HepG2 (cell line): ENCODE measurements around the gene AGO4. TPM values are rescaled to one million over a fixed set of nuclear protein-coding genes. Genes with fewer than 3 reads are reported as not detected.

Experiments
- ATAC-seq: fragments of 200-7000 bp; cut with Tn5 transposase; 3 replicates; pipeline ENCODE4 v1.9.1; 2020; ENCODE audit warnings: mild to moderate bottlenecking, moderate library complexity
- BruUV-seq: library from RNA; stranded (reverse); fragments of 400-500 nt; replicated peaks from 2 replicates; lab custom pipeline; 2021; lab: Mats Ljungman, UMichigan
- CTCF ChIA-PET: fragments of 300-600 bp; formaldehyde crosslinking; extraction: SDS; loops from one replicate; lab custom pipeline; 2021; ENCODE audit warnings: low total read pairs, inconsistent platforms, low intra/inter-chr PET ratio; lab: Yijun Ruan, JAX
- POLR2A ChIA-PET: fragments of 350-600 bp; sonication (Branson Sonifier 250); formaldehyde crosslinking; loops from one replicate; lab custom pipeline; 2020; ENCODE audit warnings: antibody characterized with exemption, inconsistent platforms; lab: Yijun Ruan, JAX
- DNase-seq: peaks from one replicate; pipeline ENCODE4 v3.0.0-alpha.2; 2015; ENCODE audit warnings: low spot score
- FAIRE-seq: peaks from 3 replicates; lab custom pipeline; 2011; peaks lifted over from hg19 to GRCh38; lab: Jason Lieb, UNC
- H2AFZ ChIP-seq: one replicate; pipeline ENCODE4 v1.6.1; 2011; ENCODE audit warnings: low read length, inconsistent platforms
- H3K27ac ChIP-seq: fragments of 300-600 bp; 3 replicates; pipeline ENCODE4 v1.8.0; 2011; ENCODE audit warnings: mixed run types, mild to moderate bottlenecking, mixed read lengths, low read length, inconsistent platforms; ENCODE audit not compliant: insufficient read depth; ENCODE audit errors: extremely low read length
- H3K27me3 ChIP-seq, 2 experiments: fragments of 200-600 bp in 1 of 2; 2 replicates in 1 of 2; 3 replicates in 1 of 2; pipeline versions ENCODE4 v1.6.0 to v1.8.0; 2011; ENCODE audit warnings: low read length in 2 of 2, mild to moderate bottlenecking in 2 of 2, moderate library complexity in 2 of 2, inconsistent platforms in 1 of 2; ENCODE audit not compliant: insufficient read depth in 2 of 2, control insufficient read depth in 1 of 2
- H3K36me3 ChIP-seq, 2 experiments: fragments of 200-600 bp in 1 of 2; replicated peaks in 1 of 2; 2 replicates in 1 of 2; 3 replicates in 1 of 2; pipeline versions ENCODE4 v1.5.1 to v1.8.0; 2011; ENCODE audit warnings: low read length in 2 of 2, inconsistent platforms in 1 of 2; ENCODE audit not compliant: insufficient read depth in 2 of 2, control insufficient read depth in 1 of 2
- H3K4me1 ChIP-seq: 2 replicates; pipeline ENCODE4 v1.5.1; 2012; ENCODE audit warnings: low read length, inconsistent platforms; ENCODE audit not compliant: insufficient read depth
- H3K4me2 ChIP-seq: 2 replicates; pipeline ENCODE4 v1.6.0; 2011; ENCODE audit warnings: low read depth, low read length, inconsistent platforms
- H3K4me3 ChIP-seq, 3 experiments: fragments of 200-600 bp in 1 of 3; sonication (generic), shearing (Covaris generic) in 1 of 3; replicated peaks in 1 of 3; 2 replicates each; pipeline ENCODE4 v1.5.1; 2011 to 2016; ENCODE audit warnings: low read length in 3 of 3, inconsistent platforms in 2 of 3, low read depth in 2 of 3, mild to moderate bottlenecking in 2 of 3, control low read depth in 1 of 3, mixed read lengths in 1 of 3; ENCODE audit not compliant: insufficient read depth in 1 of 3
- H3K79me2 ChIP-seq: one replicate; pipeline ENCODE4 v1.6.1; 2011; ENCODE audit warnings: low read length, inconsistent platforms; ENCODE audit not compliant: insufficient read depth
- H3K9ac ChIP-seq: 2 replicates; pipeline ENCODE4 v1.6.0; 2011; ENCODE audit warnings: mild to moderate bottlenecking, low read depth, low read length, inconsistent platforms; ENCODE audit not compliant: insufficient read depth
- H3K9me3 ChIP-seq: 2 replicates; pipeline ENCODE4 v1.5.1; 2012; ENCODE audit warnings: mild to moderate bottlenecking, low read length
- H4K20me1 ChIP-seq: 2 replicates; pipeline ENCODE4 v1.6.0; 2011; ENCODE audit warnings: inconsistent platforms, mild to moderate bottlenecking, low read length, moderate library complexity; ENCODE audit not compliant: insufficient read depth
- CHCHD3 ChIP-seq: sonication (generic); formaldehyde crosslinking; IDR thresholded peaks from 2 replicates; pipeline ENCODE4 v1.8.0; 2022; ENCODE audit warnings: mild to moderate bottlenecking, missing genetic modification reagents, moderate library complexity
- ELF3 ChIP-seq: IDR thresholded peaks from 2 replicates; pipeline ENCODE4 v1.6.1; 2016; ENCODE audit warnings: missing genetic modification reagents, missing compliant biosample characterization
- GFI1 ChIP-seq: sonication (generic); formaldehyde crosslinking; IDR thresholded peaks from 2 replicates; pipeline ENCODE4 v1.5.0; 2020; ENCODE audit warnings: missing genetic modification reagents, mild to moderate bottlenecking, borderline replicate concordance
- ISX ChIP-seq: sonication (generic); formaldehyde crosslinking; conservative IDR thresholded peaks from 2 replicates; pipeline ENCODE4 v1.5.0; 2020; ENCODE audit warnings: missing genetic modification reagents
- MTA3 ChIP-seq: sonication (generic); formaldehyde crosslinking; IDR thresholded peaks from 2 replicates; pipeline ENCODE4 v1.4.0; 2020; ENCODE audit warnings: missing genetic modification reagents
- NFATC3 ChIP-seq: sonication (generic); formaldehyde crosslinking; IDR thresholded peaks from 2 replicates; pipeline ENCODE4 v1.5.1; 2020; ENCODE audit warnings: mild to moderate bottlenecking, missing genetic modification reagents
- RBFOX2 ChIP-seq: fragments of 200-400 bp; formaldehyde crosslinking; IDR thresholded peaks from 2 replicates; pipeline ENCODE4 v1.6.1; 2017; ENCODE audit warnings: low read depth, mild to moderate bottlenecking, low read length
- ZNF777 ChIP-seq: sonication (generic); formaldehyde crosslinking; IDR thresholded peaks from 2 replicates; pipeline ENCODE4 v1.4.0; 2020; ENCODE audit warnings: missing genetic modification reagents
- ZZZ3 ChIP-seq: sonication (generic); formaldehyde crosslinking; IDR thresholded peaks from 2 replicates; pipeline ENCODE4 v1.4.0; 2020; ENCODE audit warnings: missing genetic modification reagents, mild to moderate bottlenecking, borderline replicate concordance
- WGBS: methylation state at CpG from one replicate; pipeline ENCODE4 v1.1.6; 2017; ENCODE audit warnings: low lambda C conversion rate; 5-methylcytosine and 5-hydroxymethylcytosine counted together
- in situ Hi-C: cut with HindIII; loops from 2 replicates; pipeline ENCODE4 v1.10.0; 2017; ENCODE audit warnings: low pct_unique_long_range_greater_than_20kb; ENCODE audit not compliant: extremely low pct_ligation_motif_present
- intact Hi-C: fragments of 100-400 bp; cut with micrococcal nuclease; formaldehyde crosslinking; loops from one replicate; pipeline ENCODE4 v1.10.0; 2022; ENCODE audit not compliant: unreplicated experiment
- polyA plus RNA-seq, 8 experiments: library from polyadenylated mRNA; depleted of rRNA in 3 of 8; stranded (reverse) in 7 of 8; unstranded in 1 of 8; fragments of >200 nt; fragmentation: Illumina TruSeq in 4 of 8; extraction: Trizol in 4 of 8; gene quantifications; 2 replicates each; pipeline versions ENCODE4 v1.2.1 to v1.2.3, GENCODE V29; 2011 to 2016; ENCODE audit warnings: low read depth in 4 of 8, missing spikeins in 1 of 8, mixed read lengths in 1 of 8; ENCODE audit not compliant: insufficient read depth in 1 of 8
- total RNA-seq, 5 experiments: library from RNA; depleted of rRNA; stranded (reverse); fragments of >200 nt; fragmentation: Illumina TruSeq; extraction: Trizol; gene quantifications; 2 replicates each; pipeline ENCODE4 v1.2.3, GENCODE V29; 2016; ENCODE audit warnings: low read depth in 1 of 5
- TF ChIP-seq, protein P1 (sequence below): sonication (generic); formaldehyde crosslinking; IDR thresholded peaks from 2 replicates; pipeline ENCODE4 v1.9.0; 2021; ENCODE audit warnings: mild to moderate bottlenecking, missing genetic modification reagents
- TF ChIP-seq, protein P2 (sequence below): sonication (generic); formaldehyde crosslinking; IDR thresholded peaks from 2 replicates; pipeline ENCODE4 v1.4.0; 2020; ENCODE audit warnings: missing genetic modification reagents

The AGO4 gene
- total and polyA plus RNA-seq, 2 of the 13 experiments (the other 11 are each of a cell fraction or from before 2014, with no cell fraction given): 6.0 to 13.8 TPM

DNA sequence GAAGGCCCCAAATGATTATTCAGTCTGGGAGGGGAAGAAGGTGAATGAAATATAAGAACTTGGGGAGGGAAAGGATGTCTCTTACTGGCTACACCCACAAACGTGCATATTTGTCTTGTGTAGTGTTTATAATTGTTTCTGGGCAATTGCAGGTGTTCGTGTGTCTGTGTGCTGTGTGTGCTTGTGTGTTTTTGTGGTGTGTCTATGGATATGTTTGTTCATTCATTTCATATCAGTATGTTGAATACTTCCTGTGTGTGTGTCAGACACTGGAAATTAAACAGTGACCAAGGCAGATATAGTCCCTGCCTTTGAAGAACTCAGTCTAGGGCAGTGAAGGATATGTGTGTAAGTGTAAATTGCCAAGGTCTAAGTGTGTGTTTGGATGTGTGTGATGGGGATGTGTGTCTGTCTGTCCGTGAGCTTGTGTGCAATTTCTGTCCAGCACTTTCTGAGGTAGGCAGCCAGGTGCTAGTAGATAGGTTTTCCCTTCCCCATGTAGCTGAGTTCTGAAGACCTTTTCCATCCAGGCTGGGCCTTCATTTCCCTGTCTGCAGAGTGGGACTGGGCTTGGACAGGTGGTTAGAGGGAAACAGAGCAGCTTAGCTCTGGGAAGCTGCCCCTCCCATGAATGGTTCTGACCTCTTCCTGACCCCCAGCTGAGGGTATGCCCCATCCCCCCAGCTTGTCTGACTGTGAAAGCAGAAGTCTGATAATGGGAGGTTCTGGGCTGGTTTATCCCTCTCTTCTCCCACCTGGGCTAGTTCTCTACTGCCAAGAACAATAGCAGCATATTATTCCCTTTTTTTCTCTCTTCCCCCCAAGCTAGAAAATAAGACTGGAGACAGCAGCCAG is 79.0 kb downstream of the AGO4 start:
- peak; percentile 20 for DNase-seq
- Histone ChIP-seq H3K27ac (no peak overlapping the region), H3K36me3 (peaks cover 2 to 18% of the 10 kb centered on the region in 2 experiments; a peak in 4 of 5 replicates), H3K4me1 (peaks cover 46% of the 10 kb centered on the region), H3K4me3 (no peak overlapping the region), H3K9me3 (no peaks in the 10 kb centered on the region), H2AFZ (no peak overlapping the region), H3K4me2 (peak overlapping the region; percentile 15; the same call in 1 of the 2 replicates), H3K79me2 (peaks cover 11% of the 10 kb centered on the region), H3K27me3 (no peaks in the 10 kb centered on the region; a peak in 1 of 5 replicates), H3K9ac (no peak overlapping the region), H4K20me1 (0 out of 2 replicates have a peak, but pooled peaks cover 10% of the 10 kb centered on the region)
- ATAC-seq: no peak
- CTCF ChIA-PET: no interaction called here
- intact Hi-C loops: no loop called here
- in situ Hi-C loops: no loop called here
- no peak for FAIRE-seq
- 67% methylated on average over 3 of the region's 3 CpGs for WGBS
- BruUV-seq: no TSS peak
- POLR2A ChIA-PET: no interaction called here
- TF ChIP-seq ZNF777 (CRISPR knock-in tag): no peak
- TF ChIP-seq RBFOX2: no peak
- TF ChIP-seq ZZZ3 (CRISPR knock-in tag): no peak
- no peak for TF ChIP-seq MTA3 (CRISPR knock-in tag)
- TF ChIP-seq, protein P1, sequence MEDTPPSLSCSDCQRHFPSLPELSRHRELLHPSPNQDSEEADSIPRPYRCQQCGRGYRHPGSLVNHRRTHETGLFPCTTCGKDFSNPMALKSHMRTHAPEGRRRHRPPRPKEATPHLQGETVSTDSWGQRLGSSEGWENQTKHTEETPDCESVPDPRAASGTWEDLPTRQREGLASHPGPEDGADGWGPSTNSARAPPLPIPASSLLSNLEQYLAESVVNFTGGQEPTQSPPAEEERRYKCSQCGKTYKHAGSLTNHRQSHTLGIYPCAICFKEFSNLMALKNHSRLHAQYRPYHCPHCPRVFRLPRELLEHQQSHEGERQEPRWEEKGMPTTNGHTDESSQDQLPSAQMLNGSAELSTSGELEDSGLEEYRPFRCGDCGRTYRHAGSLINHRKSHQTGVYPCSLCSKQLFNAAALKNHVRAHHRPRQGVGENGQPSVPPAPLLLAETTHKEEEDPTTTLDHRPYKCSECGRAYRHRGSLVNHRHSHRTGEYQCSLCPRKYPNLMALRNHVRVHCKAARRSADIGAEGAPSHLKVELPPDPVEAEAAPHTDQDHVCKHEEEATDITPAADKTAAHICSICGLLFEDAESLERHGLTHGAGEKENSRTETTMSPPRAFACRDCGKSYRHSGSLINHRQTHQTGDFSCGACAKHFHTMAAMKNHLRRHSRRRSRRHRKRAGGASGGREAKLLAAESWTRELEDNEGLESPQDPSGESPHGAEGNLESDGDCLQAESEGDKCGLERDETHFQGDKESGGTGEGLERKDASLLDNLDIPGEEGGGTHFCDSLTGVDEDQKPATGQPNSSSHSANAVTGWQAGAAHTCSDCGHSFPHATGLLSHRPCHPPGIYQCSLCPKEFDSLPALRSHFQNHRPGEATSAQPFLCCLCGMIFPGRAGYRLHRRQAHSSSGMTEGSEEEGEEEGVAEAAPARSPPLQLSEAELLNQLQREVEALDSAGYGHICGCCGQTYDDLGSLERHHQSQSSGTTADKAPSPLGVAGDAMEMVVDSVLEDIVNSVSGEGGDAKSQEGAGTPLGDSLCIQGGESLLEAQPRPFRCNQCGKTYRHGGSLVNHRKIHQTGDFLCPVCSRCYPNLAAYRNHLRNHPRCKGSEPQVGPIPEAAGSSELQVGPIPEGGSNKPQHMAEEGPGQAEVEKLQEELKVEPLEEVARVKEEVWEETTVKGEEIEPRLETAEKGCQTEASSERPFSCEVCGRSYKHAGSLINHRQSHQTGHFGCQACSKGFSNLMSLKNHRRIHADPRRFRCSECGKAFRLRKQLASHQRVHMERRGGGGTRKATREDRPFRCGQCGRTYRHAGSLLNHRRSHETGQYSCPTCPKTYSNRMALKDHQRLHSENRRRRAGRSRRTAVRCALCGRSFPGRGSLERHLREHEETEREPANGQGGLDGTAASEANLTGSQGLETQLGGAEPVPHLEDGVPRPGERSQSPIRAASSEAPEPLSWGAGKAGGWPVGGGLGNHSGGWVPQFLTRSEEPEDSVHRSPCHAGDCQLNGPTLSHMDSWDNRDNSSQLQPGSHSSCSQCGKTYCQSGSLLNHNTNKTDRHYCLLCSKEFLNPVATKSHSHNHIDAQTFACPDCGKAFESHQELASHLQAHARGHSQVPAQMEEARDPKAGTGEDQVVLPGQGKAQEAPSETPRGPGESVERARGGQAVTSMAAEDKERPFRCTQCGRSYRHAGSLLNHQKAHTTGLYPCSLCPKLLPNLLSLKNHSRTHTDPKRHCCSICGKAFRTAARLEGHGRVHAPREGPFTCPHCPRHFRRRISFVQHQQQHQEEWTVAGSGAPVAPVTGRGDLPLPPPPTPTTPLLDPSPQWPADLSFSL (CRISPR knock-in tag): peak; percentile 12; the same call in 1 of the 2 replicates
- no peak for TF ChIP-seq GFI1 (CRISPR knock-in tag)
- TF ChIP-seq ELF3: no peak
- no peak for TF ChIP-seq NFATC3
- no peak for TF ChIP-seq ISX (CRISPR knock-in tag)
- TF ChIP-seq CHCHD3 (CRISPR knock-in tag): no peak
- TF ChIP-seq, protein P2, sequence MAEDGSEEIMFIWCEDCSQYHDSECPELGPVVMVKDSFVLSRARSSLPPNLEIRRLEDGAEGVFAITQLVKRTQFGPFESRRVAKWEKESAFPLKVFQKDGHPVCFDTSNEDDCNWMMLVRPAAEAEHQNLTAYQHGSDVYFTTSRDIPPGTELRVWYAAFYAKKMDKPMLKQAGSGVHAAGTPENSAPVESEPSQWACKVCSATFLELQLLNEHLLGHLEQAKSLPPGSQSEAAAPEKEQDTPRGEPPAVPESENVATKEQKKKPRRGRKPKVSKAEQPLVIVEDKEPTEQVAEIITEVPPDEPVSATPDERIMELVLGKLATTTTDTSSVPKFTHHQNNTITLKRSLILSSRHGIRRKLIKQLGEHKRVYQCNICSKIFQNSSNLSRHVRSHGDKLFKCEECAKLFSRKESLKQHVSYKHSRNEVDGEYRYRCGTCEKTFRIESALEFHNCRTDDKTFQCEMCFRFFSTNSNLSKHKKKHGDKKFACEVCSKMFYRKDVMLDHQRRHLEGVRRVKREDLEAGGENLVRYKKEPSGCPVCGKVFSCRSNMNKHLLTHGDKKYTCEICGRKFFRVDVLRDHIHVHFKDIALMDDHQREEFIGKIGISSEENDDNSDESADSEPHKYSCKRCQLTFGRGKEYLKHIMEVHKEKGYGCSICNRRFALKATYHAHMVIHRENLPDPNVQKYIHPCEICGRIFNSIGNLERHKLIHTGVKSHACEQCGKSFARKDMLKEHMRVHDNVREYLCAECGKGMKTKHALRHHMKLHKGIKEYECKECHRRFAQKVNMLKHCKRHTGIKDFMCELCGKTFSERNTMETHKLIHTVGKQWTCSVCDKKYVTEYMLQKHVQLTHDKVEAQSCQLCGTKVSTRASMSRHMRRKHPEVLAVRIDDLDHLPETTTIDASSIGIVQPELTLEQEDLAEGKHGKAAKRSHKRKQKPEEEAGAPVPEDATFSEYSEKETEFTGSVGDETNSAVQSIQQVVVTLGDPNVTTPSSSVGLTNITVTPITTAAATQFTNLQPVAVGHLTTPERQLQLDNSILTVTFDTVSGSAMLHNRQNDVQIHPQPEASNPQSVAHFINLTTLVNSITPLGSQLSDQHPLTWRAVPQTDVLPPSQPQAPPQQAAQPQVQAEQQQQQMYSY: no peak
